ENCODE data around the gene ICE1.

The ICE1 gene

DNA sequence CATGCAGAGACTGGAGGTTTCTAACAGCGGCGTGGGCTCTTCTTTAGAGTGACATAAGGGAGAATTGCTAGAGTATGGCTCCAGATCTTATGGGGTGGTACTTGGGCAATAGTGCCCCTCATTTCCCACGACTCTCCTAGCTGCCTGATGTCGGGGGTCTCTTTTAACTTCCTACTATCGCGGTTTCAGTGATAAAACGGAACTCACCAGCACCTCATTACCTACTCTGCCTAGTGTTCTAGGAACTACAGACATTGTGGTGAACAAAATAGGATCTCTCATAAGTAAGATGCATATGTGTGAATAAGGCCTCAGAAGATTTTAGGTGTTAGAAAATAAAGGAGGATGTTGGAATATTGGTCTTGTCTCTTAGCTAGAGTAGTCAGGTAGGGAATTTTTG, 1.1 kb downstream of the ICE1 start:
- Histone ChIP-seq H3K27me3 (peaks cover 3% of the 10 kb centered on the region), H3K27ac (no peak overlapping the region), H3K9me3 (no peaks in the 10 kb centered on the region), H3K4me3 (ENCODE audit: low read depth in 1 of 2, low read length in 1 of 2) (peak overlapping the region; percentile 76 to 96), H3K4me1 (ENCODE audit: control insufficient read depth in 1 of 2, insufficient read depth in 1 of 2, low read depth in 1 of 2, low read length in 1 of 2) (peaks cover 34 to 36% of the 10 kb centered on the region in 2 experiments), H3K36me3 (no peaks in the 10 kb centered on the region)
- TF ChIP-seq, protein P1, sequence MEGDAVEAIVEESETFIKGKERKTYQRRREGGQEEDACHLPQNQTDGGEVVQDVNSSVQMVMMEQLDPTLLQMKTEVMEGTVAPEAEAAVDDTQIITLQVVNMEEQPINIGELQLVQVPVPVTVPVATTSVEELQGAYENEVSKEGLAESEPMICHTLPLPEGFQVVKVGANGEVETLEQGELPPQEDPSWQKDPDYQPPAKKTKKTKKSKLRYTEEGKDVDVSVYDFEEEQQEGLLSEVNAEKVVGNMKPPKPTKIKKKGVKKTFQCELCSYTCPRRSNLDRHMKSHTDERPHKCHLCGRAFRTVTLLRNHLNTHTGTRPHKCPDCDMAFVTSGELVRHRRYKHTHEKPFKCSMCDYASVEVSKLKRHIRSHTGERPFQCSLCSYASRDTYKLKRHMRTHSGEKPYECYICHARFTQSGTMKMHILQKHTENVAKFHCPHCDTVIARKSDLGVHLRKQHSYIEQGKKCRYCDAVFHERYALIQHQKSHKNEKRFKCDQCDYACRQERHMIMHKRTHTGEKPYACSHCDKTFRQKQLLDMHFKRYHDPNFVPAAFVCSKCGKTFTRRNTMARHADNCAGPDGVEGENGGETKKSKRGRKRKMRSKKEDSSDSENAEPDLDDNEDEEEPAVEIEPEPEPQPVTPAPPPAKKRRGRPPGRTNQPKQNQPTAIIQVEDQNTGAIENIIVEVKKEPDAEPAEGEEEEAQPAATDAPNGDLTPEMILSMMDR (IDR thresholded peaks at IDR 0.05): no peak

DNA sequence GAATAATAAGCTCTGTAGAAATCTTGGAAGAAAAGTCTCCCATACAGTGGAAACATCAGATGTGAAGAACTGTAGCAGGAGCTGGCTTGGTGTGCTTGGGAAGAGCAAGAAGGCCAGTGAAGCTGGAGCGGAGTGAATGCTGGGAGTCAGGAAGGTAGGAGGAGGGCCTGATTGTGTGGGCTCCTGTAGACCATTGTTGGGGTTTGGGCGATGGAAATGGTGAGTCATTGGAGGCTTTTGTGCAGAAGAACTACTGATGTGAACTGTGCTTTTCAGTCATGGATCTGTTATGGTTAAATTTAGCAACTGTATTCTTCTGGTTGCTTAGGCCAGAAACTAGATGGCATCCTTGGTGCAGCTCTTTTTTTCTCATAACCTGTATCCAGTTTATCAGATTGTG, 2.3 kb downstream of the ICE1 start:
- Histone ChIP-seq H3K4me1 (ENCODE audit: control insufficient read depth in 1 of 2, insufficient read depth in 1 of 2, low read depth in 1 of 2, low read length in 1 of 2) (peaks cover 34 to 36% of the 10 kb centered on the region in 2 experiments), H3K9me3 (no peaks in the 10 kb centered on the region), H3K4me3 (ENCODE audit: low read depth in 1 of 2, low read length in 1 of 2) (no peak overlapping the region), H3K27ac (no peak overlapping the region), H3K36me3 (no peaks in the 10 kb centered on the region), H3K27me3 (peaks cover 3% of the 10 kb centered on the region)
- TF ChIP-seq, protein P1 (IDR thresholded peaks at IDR 0.05): no peak

DNA sequence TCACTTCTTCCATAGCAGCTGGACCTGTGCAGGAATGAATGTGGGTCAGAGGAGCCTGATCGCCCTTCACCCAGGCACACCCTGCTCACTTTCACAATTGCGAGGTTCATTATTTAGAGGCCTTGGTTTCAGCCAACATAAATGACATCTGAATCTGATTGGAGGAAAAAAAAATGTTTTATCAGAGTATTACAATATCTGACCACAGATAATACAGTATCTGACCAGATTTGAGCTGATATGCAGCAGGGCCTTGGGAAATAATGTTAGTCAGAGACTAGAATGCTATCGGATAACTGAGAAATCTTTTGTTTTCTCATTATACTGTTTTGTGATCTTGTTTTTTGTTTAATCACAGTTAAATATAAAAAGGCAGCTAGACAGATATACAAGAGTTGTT, 7.7 kb downstream of the ICE1 start:
- H3K36me3 ChIP-seq: no peaks in the 10 kb centered on the region
- no peak overlapping the region for H3K4me3 ChIP-seq (ENCODE audit: low read depth in 1 of 2, low read length in 1 of 2)
- peaks cover under 1 to 2% of the 10 kb centered on the region in 2 experiments for H3K4me1 ChIP-seq (ENCODE audit: control insufficient read depth in 1 of 2, insufficient read depth in 1 of 2, low read depth in 1 of 2, low read length in 1 of 2)
- no peaks in the 10 kb centered on the region for H3K9me3 ChIP-seq
- no peaks in the 10 kb centered on the region for H3K27me3 ChIP-seq
- TF ChIP-seq, protein P1 (IDR thresholded peaks at IDR 0.05): no peak
- H3K27ac ChIP-seq: no peak overlapping the region

DNA sequence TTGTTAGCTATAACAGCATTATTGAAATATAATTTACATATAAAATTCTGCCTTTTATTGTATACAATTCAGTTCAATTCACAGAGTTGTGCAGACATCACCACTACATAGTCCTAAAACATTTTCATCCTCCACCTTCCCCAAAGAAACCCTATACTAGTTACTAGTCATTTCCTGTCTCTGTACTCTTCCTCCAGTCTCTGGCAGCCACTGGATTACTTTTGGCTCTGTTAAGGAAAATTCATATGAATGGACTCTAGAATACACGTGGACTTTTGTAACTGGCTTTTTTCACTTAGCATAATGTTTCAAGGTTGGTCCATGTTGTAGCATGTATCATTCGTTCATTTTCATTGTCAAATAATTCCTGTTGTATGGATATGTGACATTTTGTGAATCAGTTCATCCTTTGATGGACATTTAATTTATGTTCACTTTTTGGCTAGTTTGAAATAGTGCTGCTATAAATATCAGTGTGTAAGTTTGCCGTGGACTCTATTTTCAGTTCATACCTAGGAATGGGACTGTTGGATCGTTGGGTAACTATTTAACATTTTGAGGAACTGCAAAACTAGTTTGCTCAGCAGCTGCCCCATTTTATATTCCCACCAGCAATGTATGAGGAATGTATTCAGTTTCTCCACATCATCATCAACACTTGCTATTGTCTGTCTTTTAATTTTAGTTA, 9.7 kb downstream of the ICE1 start:
- no peaks in the 10 kb centered on the region for H3K9me3 ChIP-seq
- no peak overlapping the region for H3K27ac ChIP-seq
- no peaks in the 10 kb centered on the region for H3K4me1 ChIP-seq (ENCODE audit: control insufficient read depth in 1 of 2, insufficient read depth in 1 of 2, low read depth in 1 of 2, low read length in 1 of 2)
- H3K4me3 ChIP-seq (ENCODE audit: low read depth in 1 of 2, low read length in 1 of 2): no peak overlapping the region
- no peaks in the 10 kb centered on the region for H3K36me3 ChIP-seq
- H3K27me3 ChIP-seq: no peaks in the 10 kb centered on the region
- TF ChIP-seq, protein P1 (IDR thresholded peaks at IDR 0.05): no peak

DNA sequence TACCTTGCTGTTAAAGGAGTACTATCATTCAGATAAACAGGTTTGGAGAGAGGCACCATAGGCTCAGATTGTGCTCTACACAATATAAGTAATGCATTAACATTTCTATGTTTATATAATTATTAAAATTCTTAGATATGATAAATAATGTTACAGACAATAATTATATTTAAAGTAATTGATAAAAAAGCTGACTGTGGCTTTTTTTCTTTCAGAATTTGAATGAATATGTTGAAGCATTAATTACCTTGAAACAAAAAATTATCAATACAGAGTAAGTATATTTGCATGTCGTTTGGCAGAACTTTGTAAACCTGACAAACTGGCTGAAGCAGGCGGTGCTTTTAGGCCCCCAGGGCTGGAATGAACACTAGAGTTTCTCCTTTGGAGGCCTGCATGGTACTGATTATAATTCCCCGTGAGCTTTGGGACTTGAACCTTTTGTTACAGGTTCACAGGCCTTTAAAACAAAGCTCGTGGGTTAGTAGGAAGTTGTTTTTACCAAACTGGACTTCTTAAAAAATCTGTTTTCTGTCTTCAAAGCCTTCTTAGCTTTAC, 13.8 kb downstream of the ICE1 start:
- no peak overlapping the region for H3K4me3 ChIP-seq (ENCODE audit: low read depth in 1 of 2, low read length in 1 of 2)
- no peak overlapping the region for H3K27ac ChIP-seq
- H3K36me3 ChIP-seq: peaks cover 9% of the 10 kb centered on the region
- H3K27me3 ChIP-seq: no peaks in the 10 kb centered on the region
- TF ChIP-seq, protein P1 (IDR thresholded peaks at IDR 0.05): no peak
- no peaks in the 10 kb centered on the region for H3K4me1 ChIP-seq (ENCODE audit: control insufficient read depth in 1 of 2, insufficient read depth in 1 of 2, low read depth in 1 of 2, low read length in 1 of 2)
- H3K9me3 ChIP-seq: no peaks in the 10 kb centered on the region
